T follicular helper cell (primary cell): ENCODE data around the gene LMF1.
"Not testable (repeated sequence)": the region's sequence is repeated elsewhere in the genome, so short reads cannot be mapped to it uniquely, and the experiment has no call there.

ENCODE experiments used
- DNase-seq: peaks from one replicate; pipeline ENCODE4 v3.0.0-alpha.2; 2020; ENCODE audit warnings: low read depth

Gene LMF1

GRCh38 chr16:850668-851067 lies 120.1 kb downstream of the LMF1 start:
- DNase-seq = no peak

GRCh38 chr16:848510-849253 lies 122.1 kb downstream of the LMF1 start:
- no peak for DNase-seq

- no peak for DNase-seq
Observed at GRCh38 chr16:847681-848445, 122.9 kb downstream of the LMF1 start.

GRCh38 chr16:847151-847550 lies 123.6 kb downstream of the LMF1 start:
- no peak for DNase-seq

GRCh38 chr16:845351-845745 lies 125.4 kb downstream of the LMF1 start:
- no peak for DNase-seq

GRCh38 chr16:844638-845350 lies 126.0 kb downstream of the LMF1 start:
- DNase-seq = no peak

GRCh38 chr16:843771-844170 lies 127.0 kb downstream of the LMF1 start:
- DNase-seq = no peak

- no peak for DNase-seq
Observed at GRCh38 chr16:842711-843560, 127.8 kb downstream of the LMF1 start.

GRCh38 chr16:842061-842476 lies 128.7 kb downstream of the LMF1 start:
- no peak for DNase-seq

GRCh38 chr16:841455-842060 lies 129.2 kb downstream of the LMF1 start:
- DNase-seq = no peak

- DNase-seq = no peak
Observed at GRCh38 chr16:840561-841454, 130.0 kb downstream of the LMF1 start.

GRCh38 chr16:839643-840408 lies 131.0 kb downstream of the LMF1 start:
- no peak for DNase-seq

GRCh38 chr16:838741-839140 lies 132.0 kb downstream of the LMF1 start:
- no peak for DNase-seq

- not testable (repeated sequence) for DNase-seq
Observed at GRCh38 chr16:836822-837221, 134.0 kb downstream of the LMF1 start.

- no peak for DNase-seq
Observed at GRCh38 chr16:836221-836620, 134.6 kb downstream of the LMF1 start.

GRCh38 chr16:835373-835772 lies 135.4 kb downstream of the LMF1 start:
- no peak for DNase-seq

GRCh38 chr16:833411-833810 lies 137.4 kb downstream of the LMF1 start:
- no peak for DNase-seq

- no peak for DNase-seq
Observed at GRCh38 chr16:832652-833336, 138.0 kb downstream of the LMF1 start.
